ENCODE data around the gene KHSRP. TPM values are rescaled to one million over a fixed set of nuclear protein-coding genes. Genes with fewer than 3 reads are reported as not detected.

Gene KHSRP
- total RNA-seq, 1 donor from 2014 or later = 175 TPM

- peaks cover 2% of the 10 kb centered on the region for H3K36me3 ChIP-seq (ENCODE audit: control insufficient read depth, insufficient read depth, low read length)
- no peak for DNase-seq (ENCODE audit: low read depth)
- no peak overlapping the region for H3K4me3 ChIP-seq (ENCODE audit: low read depth, low read length)
- TF ChIP-seq CTCF (IDR thresholded peaks at IDR 0.05; ENCODE audit: insufficient read depth, low read length, poor library complexity, severe bottlenecking) = no peak
- no peaks in the 10 kb centered on the region for H3K27me3 ChIP-seq (ENCODE audit: control insufficient read depth, insufficient read depth, low read length)
These were observed 28.3 kb upstream of the KHSRP start for GRCh38 chr19:6452899-6453298.

DNA sequence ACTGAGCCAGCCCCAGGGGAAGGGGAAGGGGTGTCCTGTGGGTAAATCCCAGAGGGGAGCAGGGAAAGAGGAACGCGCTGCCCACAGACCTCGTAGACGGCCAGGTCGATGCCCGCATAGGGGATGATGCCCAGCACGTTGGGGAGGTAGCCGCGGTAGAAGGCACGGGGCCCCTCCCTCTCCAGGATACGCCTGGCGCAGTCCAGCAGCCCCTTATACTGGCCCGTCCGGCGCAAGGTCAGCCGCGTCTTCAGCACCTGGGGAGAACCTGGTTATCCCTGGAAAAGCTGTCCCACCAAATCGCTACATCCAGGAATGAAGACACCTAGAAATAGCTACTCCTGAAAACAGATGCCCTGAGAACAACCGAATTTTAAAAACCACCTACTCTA is 27.6 kb upstream of the KHSRP start:
- Histone ChIP-seq H3K36me3 (ENCODE audit: control insufficient read depth, insufficient read depth, low read length) (peaks cover 2% of the 10 kb centered on the region), H3K27me3 (ENCODE audit: control insufficient read depth, insufficient read depth, low read length) (no peaks in the 10 kb centered on the region), H3K4me3 (ENCODE audit: low read depth, low read length) (no peak overlapping the region)
- no peak for DNase-seq (ENCODE audit: low read depth)
- TF ChIP-seq CTCF (IDR thresholded peaks at IDR 0.05; ENCODE audit: insufficient read depth, low read length, poor library complexity, severe bottlenecking) = no peak

GRCh38 chr19:6451583-6452222 is 27.1 kb upstream of the KHSRP start:
- Histone ChIP-seq H3K27me3 (ENCODE audit: control insufficient read depth, insufficient read depth, low read length) (no peaks in the 10 kb centered on the region), H3K36me3 (ENCODE audit: control insufficient read depth, insufficient read depth, low read length) (peaks cover 2% of the 10 kb centered on the region), H3K4me3 (ENCODE audit: low read depth, low read length) (no peak overlapping the region)
- TF ChIP-seq CTCF (IDR thresholded peaks at IDR 0.05; ENCODE audit: insufficient read depth, low read length, poor library complexity, severe bottlenecking) = no peak
- DNase-seq (ENCODE audit: low read depth) = no peak

GRCh38 chr19:6450166-6450565 is 25.6 kb upstream of the KHSRP start:
- no peak for TF ChIP-seq CTCF (IDR thresholded peaks at IDR 0.05; ENCODE audit: insufficient read depth, low read length, poor library complexity, severe bottlenecking)

GRCh38 chr19:6448045-6448444 is 23.4 kb upstream of the KHSRP start:
- no peak for TF ChIP-seq CTCF (IDR thresholded peaks at IDR 0.05; ENCODE audit: insufficient read depth, low read length, poor library complexity, severe bottlenecking)
- H3K36me3 ChIP-seq (ENCODE audit: control insufficient read depth, insufficient read depth, low read length) = no peaks in the 10 kb centered on the region

More at GRCh38 chr19:6450166-6450565, 25.6 kb upstream of the KHSRP start:
- peaks cover 2% of the 10 kb centered on the region for H3K36me3 ChIP-seq (ENCODE audit: control insufficient read depth, insufficient read depth, low read length)
- no peak for DNase-seq (ENCODE audit: low read depth)
- no peaks in the 10 kb centered on the region for H3K27me3 ChIP-seq (ENCODE audit: control insufficient read depth, insufficient read depth, low read length)
- H3K4me3 ChIP-seq (ENCODE audit: low read depth, low read length) = no peak overlapping the region

GRCh38 chr19:6446452-6446851 is 21.8 kb upstream of the KHSRP start:
- no peak for TF ChIP-seq CTCF (IDR thresholded peaks at IDR 0.05; ENCODE audit: insufficient read depth, low read length, poor library complexity, severe bottlenecking)
- Histone ChIP-seq H3K4me3 (ENCODE audit: low read depth, low read length) (no peak overlapping the region), H3K27me3 (ENCODE audit: control insufficient read depth, insufficient read depth, low read length) (no peaks in the 10 kb centered on the region), H3K36me3 (ENCODE audit: control insufficient read depth, insufficient read depth, low read length) (no peaks in the 10 kb centered on the region)
- no peak for DNase-seq (ENCODE audit: low read depth)

More at GRCh38 chr19:6448045-6448444, 23.4 kb upstream of the KHSRP start:
- no peaks in the 10 kb centered on the region for H3K27me3 ChIP-seq (ENCODE audit: control insufficient read depth, insufficient read depth, low read length)
- H3K4me3 ChIP-seq (ENCODE audit: low read depth, low read length) = no peak overlapping the region
- DNase-seq (ENCODE audit: low read depth) = no peak
